ENCODE results near the gene CDH23. TPM values are rescaled to one million over a fixed set of nuclear protein-coding genes. Genes with fewer than 3 reads are reported as not detected.

Gene CDH23
- total RNA-seq, 1 donor from 2014 or later = 9.4 TPM

- Mint-ChIP-seq H3K4me3 (no peak overlapping the region), H3K27ac (no peak overlapping the region), H3K4me1 (ENCODE audit: unreplicated experiment) (peaks cover 17% of the 10 kb centered on the region), H3K9me3 (no peaks in the 10 kb centered on the region), H3K36me3 (no peaks in the 10 kb centered on the region), H3K27me3 (peaks cover 30% of the 10 kb centered on the region)
- DNase-seq (ENCODE audit: extremely low spot score, unreplicated experiment) = no peak
- TF ChIP-seq, protein P1, sequence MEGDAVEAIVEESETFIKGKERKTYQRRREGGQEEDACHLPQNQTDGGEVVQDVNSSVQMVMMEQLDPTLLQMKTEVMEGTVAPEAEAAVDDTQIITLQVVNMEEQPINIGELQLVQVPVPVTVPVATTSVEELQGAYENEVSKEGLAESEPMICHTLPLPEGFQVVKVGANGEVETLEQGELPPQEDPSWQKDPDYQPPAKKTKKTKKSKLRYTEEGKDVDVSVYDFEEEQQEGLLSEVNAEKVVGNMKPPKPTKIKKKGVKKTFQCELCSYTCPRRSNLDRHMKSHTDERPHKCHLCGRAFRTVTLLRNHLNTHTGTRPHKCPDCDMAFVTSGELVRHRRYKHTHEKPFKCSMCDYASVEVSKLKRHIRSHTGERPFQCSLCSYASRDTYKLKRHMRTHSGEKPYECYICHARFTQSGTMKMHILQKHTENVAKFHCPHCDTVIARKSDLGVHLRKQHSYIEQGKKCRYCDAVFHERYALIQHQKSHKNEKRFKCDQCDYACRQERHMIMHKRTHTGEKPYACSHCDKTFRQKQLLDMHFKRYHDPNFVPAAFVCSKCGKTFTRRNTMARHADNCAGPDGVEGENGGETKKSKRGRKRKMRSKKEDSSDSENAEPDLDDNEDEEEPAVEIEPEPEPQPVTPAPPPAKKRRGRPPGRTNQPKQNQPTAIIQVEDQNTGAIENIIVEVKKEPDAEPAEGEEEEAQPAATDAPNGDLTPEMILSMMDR (conservative IDR thresholded peaks at IDR 0.05) = no peak
Observed at GRCh38 chr10:71671994-71672946, 275.6 kb downstream of the CDH23 start.

DNA sequence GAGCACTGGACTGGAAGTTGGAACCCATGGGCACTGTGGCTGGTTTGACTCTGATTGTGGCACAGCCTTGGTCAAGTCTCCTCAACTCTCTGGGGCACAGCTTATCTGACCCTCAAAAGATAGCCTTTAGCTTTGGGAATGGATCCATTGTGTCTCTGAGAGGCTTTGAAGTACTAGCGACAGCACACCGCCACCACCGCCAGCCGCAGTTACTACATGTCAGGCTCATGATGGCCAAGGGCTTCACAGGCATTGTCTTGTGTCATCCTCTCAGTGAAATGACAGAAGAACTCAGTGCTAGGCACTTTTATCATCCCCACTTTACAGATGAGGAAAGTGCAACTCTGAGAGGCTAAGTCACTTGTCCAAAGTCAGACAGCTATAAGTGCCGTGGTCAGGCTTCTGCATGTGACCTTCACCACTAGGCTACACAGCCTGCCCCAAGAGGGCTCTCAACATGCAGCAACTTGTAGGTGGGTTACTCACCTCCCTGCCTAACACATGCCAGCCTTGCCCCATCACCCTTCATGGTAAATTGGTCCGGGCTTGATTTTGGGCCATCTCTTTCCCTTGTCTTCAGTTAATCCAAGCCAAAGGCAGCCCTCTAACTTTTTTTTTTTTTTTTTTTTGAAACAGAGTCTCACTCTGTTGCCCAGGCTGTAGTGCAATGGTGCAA, 278.7 kb downstream of the CDH23 start:
- no peak for DNase-seq (ENCODE audit: extremely low spot score, unreplicated experiment)
- H3K27ac Mint-ChIP-seq = no peak overlapping the region
- H3K27me3 Mint-ChIP-seq = peaks cover 16% of the 10 kb centered on the region
- H3K4me3 Mint-ChIP-seq = no peak overlapping the region
- H3K36me3 Mint-ChIP-seq = no peaks in the 10 kb centered on the region
- TF ChIP-seq, protein P1 (conservative IDR thresholded peaks at IDR 0.05) = no peak
- H3K4me1 Mint-ChIP-seq (ENCODE audit: unreplicated experiment) = peaks cover 9% of the 10 kb centered on the region
- H3K9me3 Mint-ChIP-seq = no peaks in the 10 kb centered on the region

DNA sequence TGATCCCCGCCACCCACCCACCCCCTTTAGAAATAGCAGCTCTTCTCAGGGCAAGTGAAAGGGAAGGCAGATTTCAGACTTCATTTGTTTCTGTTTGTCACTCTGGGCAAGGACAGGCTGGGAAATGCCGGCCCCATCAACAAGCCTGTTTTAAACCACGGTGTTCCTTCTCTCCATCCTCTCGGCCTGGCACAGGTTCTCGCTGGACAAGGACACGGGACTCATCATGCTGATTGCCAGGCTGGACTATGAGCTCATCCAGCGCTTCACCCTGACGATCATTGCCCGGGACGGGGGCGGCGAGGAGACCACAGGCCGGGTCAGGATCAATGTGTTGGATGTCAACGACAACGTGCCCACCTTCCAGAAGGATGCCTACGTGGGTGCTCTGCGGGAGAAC, 280.5 kb downstream of the CDH23 start:
- no peaks in the 10 kb centered on the region for H3K36me3 Mint-ChIP-seq
- H3K27me3 Mint-ChIP-seq = peaks cover 22% of the 10 kb centered on the region
- DNase-seq (ENCODE audit: extremely low spot score, unreplicated experiment) = no peak
- TF ChIP-seq, protein P1 (conservative IDR thresholded peaks at IDR 0.05) = no peak
- no peaks in the 10 kb centered on the region for H3K9me3 Mint-ChIP-seq
- no peaks in the 10 kb centered on the region for H3K4me1 Mint-ChIP-seq (ENCODE audit: unreplicated experiment)
- H3K4me3 Mint-ChIP-seq = no peak overlapping the region
- no peak overlapping the region for H3K27ac Mint-ChIP-seq

DNA sequence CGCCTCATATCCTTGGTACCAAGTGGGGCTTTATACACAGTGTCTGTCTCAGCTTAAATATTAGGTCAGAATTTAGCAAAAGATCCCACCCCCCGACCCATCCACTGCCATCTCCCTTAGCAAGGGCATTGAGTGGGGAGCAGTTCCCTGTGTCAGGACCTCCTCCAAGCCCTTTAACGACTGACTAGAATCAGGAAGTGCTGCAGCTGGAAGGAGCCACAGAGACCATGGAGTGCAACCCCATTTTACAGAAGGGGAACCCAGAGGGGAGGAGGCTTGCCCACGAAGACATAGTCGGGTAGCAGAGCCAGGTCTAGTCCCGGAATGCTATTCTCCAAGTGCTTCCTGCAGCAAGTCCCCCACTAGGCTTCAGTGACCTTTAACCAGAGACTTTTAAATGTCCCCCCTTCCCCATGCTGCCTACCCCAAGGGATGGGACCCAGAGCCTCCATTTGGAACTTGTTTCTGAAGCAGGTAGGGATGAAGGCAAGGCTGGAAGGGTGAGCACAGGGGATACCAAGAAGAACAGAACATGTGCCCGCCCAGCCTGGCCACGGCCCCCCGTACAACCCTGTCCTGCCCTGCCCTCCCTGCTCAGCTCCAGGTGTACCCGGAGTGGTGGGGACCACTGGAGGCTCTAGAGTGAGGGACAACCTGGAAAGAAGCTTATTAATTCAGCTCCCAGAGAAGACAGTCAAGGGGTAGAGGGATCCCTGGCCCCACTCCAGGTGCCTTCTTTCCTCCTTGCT, 281.5 kb downstream of the CDH23 start:
- H3K36me3 Mint-ChIP-seq = no peaks in the 10 kb centered on the region
- TF ChIP-seq, protein P1 (conservative IDR thresholded peaks at IDR 0.05) = no peak
- DNase-seq (ENCODE audit: extremely low spot score, unreplicated experiment) = no peak
- H3K9me3 Mint-ChIP-seq = no peaks in the 10 kb centered on the region
- H3K27ac Mint-ChIP-seq = no peak overlapping the region
- no peak overlapping the region for H3K4me3 Mint-ChIP-seq
- H3K4me1 Mint-ChIP-seq (ENCODE audit: unreplicated experiment) = no peaks in the 10 kb centered on the region
- peaks cover 23% of the 10 kb centered on the region for H3K27me3 Mint-ChIP-seq

GRCh38 chr10:71679425-71679824, 282.7 kb downstream of the CDH23 start:
- H3K4me1 Mint-ChIP-seq (ENCODE audit: unreplicated experiment) = no peaks in the 10 kb centered on the region
- TF ChIP-seq, protein P1 (conservative IDR thresholded peaks at IDR 0.05) = no peak
- peaks cover 24% of the 10 kb centered on the region for H3K27me3 Mint-ChIP-seq

More at GRCh38 chr10:71679425-71679824, 282.7 kb downstream of the CDH23 start:
- H3K36me3 Mint-ChIP-seq = no peaks in the 10 kb centered on the region
- H3K4me3 Mint-ChIP-seq = no peak overlapping the region
- H3K27ac Mint-ChIP-seq = no peak overlapping the region
- DNase-seq (ENCODE audit: extremely low spot score, unreplicated experiment) = no peak
- H3K9me3 Mint-ChIP-seq = no peaks in the 10 kb centered on the region
